ENCODE measurements around the gene ADARB2.

ADARB2 gene

GRCh38 chr10:1208366-1209311 is 528.7 kb downstream of the ADARB2 start:
- DNase-seq, result no peak

GRCh38 chr10:1206601-1207000 is 530.7 kb downstream of the ADARB2 start:
- no peak for DNase-seq

GRCh38 chr10:1206101-1206500 is 531.2 kb downstream of the ADARB2 start:
- DNase-seq, result no peak

- no peak for DNase-seq
Observed at GRCh38 chr10:1205450-1206030, 531.8 kb downstream of the ADARB2 start.

DNA sequence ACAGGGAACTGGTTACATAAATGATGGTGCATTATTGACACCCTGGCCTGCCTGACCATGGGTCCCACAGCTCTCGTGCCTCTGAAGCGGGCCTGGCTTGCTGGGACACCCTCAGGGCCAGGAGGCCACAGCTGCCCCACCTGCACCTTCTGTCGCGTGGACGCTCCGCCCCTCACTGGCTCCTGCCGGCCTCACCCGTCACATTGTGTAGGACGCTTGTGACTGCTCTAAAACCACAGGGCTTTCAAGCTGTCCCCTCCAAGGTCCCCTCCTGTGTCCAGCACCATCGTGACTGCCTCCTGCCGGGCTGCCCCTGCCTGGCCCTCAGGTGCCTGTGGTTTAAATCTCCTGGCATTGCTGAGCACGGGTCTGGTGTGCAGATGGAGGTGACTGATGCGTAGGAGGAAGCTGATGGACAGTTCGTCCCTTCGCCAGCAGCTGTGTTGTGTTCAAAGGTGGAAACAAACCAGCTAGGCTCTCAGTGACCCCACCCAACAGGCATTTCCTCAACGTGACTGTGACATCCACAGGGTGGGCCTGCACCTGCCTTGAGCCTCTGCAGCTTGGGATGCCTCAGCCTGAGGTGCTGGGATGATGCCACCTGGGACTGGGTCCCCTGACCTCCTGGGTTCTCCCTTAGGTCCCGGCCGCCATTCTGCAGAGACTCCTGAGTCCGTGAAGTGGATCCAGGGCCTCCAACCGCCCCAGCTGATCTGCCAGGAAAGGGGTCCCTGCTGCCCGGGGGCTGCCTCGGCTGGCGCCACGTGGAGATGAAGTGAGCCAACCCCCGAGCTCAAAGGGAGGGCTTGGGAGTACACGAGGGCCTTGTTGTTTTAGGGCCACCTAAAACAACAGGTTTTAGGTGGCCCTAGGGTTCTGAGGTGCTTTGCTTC is 532.6 kb downstream of the ADARB2 start:
- no peak for DNase-seq

DNA sequence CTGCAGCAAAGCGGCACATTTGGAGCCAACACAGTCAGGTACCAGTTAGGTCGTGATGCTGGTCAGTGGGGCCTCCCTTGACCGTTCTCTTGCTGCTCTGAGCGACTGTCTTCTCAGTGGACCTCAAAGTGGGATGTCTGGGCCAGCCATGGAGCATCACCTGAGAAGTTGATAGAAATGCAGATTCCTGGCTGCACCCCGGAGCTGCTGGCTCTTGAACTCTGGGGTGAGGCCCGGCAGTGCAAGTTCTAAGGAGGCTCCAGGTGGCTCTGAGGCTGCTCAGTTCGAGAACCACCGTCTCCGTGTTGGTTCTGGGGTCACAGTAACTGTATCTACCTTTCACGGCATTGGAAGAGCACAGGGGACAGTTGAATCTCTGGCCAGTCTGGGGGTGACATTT is 533.6 kb downstream of the ADARB2 start:
- DNase-seq, result no peak

GRCh38 chr10:1203216-1203615 is 534.1 kb downstream of the ADARB2 start:
- peak; percentile 41 for DNase-seq

- no peak for DNase-seq
Observed at GRCh38 chr10:1202343-1202742, 535.0 kb downstream of the ADARB2 start.

GRCh38 chr10:1200866-1201807 is 536.2 kb downstream of the ADARB2 start:
- DNase-seq, result no peak

- no peak for DNase-seq
Observed at GRCh38 chr10:1199897-1200721, 537.2 kb downstream of the ADARB2 start.

GRCh38 chr10:1199345-1199673 is 538.0 kb downstream of the ADARB2 start:
- DNase-seq, result no peak

DNA sequence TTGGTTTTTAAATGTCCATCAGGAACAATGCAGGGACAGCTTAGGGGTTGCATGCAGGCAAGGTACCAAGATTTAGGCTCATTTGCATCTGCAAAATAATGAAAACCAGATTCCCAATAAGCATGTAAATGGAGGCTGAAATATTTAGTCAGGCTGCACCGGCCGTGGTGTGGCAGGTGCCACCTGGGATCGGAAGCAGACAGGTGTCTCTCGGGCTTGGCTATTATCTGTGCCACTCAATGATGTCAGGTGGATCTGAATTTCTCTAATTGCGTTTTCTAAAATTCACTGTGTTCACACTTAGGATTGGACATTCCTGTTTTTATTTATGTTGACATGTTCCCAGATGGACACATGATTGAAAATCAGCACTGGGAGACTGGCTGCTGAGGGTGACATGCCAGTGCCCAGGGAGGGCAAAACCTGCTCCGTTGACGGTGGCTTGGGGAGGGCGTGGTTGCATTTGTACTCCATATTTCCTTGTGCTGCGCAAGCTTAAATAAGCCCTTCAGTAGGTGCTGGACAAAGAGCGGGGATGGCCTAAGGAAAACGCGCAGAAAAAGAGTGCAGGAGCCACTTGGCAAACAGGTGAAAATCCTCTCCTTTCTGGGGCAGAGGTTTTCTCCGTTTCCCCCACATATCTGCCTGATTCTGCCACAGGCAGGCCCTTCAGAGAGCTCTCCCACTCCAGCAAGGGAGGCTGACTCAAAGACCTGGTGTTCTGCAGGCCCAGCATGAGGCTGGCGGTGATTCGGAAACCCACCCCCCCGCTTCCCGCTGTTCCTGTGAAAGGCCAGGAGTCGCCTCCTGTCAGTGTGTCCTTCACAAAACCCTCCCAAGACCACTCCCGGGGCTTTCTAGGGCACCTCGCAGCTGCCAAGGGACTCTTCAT is 538.6 kb downstream of the ADARB2 start:
- DNase-seq, result peak; percentile 80

DNA sequence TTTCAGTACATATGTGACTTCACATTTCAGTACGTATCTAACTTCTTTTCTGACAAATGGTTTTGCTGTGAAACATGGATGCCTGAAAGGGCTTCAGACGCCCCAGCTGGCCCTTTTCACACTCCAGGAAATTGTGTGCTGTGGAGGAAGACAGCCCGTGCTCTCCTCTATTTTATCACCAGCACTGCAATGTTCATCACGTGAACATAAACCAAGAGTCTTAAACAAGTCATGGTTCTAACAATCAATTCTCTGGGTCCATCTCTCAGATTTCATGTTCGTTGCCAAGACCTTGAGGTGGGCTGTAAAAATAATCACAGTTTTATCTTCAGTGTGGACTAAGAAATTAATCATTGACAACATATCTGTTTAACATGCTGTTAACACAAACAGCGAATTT is 539.9 kb downstream of the ADARB2 start:
- DNase-seq, result no peak

DNA sequence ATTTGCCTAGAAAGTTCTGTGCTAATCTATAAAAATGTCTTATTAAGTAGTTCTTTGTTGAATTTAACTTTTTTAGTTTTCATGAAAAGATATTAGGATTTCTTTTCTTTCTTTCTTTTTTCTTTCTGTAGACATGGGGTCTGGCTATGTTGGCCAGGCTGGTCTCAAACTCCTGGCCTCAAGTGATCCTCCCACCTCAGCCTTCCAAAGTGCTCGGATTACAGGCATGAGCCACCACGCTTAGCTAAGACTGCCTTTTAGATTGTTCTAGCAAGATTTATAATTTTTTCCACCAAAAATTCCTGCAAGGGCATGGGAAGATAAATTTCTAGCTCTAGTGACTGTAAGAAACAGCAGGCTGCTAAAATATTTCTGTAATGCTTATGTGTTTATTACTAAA is 540.7 kb downstream of the ADARB2 start:
- DNase-seq, result no peak

DNA sequence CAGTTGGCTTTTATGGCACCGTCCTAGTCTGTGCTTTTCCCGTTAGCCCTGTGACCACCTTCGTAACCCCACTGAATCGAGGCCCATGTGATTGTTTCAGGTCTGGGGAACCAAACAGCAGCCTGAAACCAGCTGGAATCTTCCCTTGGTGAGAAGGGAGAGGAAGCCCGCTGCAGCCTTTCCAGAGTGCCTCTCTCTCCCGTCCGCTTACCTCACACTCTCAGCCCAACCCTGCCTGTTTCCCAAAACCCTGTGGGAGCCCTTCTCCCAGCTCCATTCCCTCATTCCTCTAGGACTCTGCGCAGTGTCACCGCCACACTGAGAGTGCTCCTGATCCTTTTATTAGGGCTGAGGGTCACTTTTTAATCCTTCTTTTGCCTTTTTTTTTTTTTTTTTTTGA is 541.5 kb downstream of the ADARB2 start:
- no peak for DNase-seq

DNA sequence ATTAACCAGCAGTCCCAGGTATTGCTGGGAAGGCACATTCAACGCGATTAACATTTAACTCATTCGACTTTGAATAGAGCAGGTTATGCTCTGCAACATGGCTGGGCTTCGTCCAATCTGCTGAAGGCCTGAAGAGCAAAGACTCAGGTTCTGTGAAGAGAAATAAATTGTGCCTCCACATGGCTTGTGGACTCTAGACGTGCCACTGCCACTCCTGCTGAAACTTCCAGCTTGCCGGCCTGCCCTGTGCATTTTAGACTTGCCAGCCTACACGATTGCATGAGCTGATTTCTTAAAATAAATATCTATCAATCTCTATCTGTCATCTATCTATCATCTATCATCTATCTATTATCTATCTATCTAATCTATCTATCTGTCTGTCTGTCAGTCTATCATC is 543.2 kb downstream of the ADARB2 start:
- DNase-seq, result no peak

DNA sequence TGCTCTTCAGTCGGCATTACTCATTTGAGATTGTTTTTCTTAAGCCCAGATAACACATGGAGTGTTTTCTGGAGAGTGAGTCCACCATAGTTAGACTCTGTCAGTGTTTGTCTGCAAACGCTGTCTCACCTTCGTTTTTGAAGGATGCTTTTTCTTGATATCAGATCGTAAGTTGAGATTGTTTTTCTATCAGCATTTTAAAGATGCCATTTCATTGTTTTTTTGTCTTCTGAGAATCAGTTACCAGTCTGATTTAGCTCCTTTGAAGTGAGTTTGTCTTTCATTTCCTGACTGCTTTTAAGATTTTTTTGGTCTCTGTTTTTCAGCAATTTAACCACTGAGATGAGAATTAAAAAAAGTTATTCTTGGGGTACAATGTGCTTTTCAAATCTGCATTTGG is 543.8 kb downstream of the ADARB2 start:
- DNase-seq, result no peak

DNA sequence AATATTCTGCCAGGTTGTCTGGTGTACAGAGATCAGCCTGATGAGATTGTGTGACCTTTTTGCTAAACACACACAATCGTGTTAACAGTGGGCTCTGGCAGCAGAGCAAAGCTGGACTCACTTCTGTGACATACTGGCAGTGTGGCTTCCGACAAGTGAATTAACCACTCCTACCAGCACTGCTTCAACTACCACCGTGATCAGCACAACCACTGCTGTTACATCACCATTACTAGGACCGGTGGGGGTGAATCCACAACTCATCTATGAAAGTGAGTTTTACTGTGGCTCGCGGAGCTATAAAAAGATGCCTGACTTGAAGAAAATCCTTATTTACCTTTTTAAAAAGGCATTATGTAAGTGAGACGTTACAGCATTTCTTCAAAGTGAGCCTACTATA is 545.6 kb downstream of the ADARB2 start:
- DNase-seq, result no peak

- no peak for DNase-seq
Observed at GRCh38 chr10:1190791-1191490, 546.4 kb downstream of the ADARB2 start.

- DNase-seq, result no peak
Observed at GRCh38 chr10:1190052-1190395, 547.3 kb downstream of the ADARB2 start.

Data from NCI-H146 (cell line).